Retinal pigment epithelial cell (primary cell): Measurements from ENCODE around the gene PTGR1.
A peak's percentile ranks its signal among the peaks of the same experiment; 100 is the strongest.
"Not testable (repeated sequence)": the region's sequence is repeated elsewhere in the genome, so short reads cannot be mapped to it uniquely, and the experiment has no call there.

Source experiments
- DNase-seq: peaks from one replicate; pipeline ENCODE4 v3.0.0-alpha.2; 2010; ENCODE audit warnings: low read depth
- H3K4me3 ChIP-seq: 2 replicates; pipeline ENCODE4 v1.5.1; 2011; ENCODE audit warnings: mild to moderate bottlenecking, low read length, control low read depth, moderate library complexity
- TF ChIP-seq, protein P1 (sequence below): conservative IDR thresholded peaks from 2 replicates; pipeline ENCODE4 v1.5.1; 2011; ENCODE audit warnings: low read depth, low read length, control low read depth, inconsistent platforms

The PTGR1 gene

DNA sequence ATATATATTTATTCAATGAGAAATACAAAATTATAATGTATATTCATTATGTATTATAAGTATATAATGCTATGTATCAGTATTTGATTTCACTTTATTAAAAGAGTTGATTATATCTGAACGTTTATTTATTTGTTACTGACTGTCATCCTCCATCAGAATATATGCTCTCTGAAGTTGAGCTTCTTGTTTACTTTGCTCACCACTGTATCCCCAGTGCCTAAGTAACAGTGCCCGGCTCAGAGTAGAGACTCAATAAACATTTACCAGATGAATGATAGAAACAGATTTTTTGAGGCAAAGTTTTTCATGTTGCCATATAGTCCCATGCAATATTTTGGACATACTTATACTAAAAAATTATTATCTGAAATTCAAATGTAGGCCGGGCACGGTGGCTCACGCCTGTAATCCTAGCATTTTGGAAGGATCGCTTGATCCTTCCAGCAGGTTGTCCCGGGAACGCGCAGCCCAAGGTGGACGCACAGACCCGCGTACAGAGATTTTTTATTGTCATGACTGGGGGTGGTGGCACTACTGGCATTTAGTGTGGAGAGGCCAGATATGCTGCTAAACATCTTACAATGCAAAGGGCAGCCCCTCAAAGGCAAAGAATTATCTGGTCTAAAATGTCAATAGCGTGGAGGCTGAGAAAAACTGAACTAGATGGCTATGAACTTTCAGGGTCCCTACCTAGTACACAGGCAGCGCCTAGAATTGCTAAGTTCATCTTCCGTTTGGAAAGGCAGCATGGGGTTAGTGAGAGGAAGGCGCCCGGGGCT is 30.9 kb upstream of the PTGR1 start:
- DNase-seq = no peak

DNA sequence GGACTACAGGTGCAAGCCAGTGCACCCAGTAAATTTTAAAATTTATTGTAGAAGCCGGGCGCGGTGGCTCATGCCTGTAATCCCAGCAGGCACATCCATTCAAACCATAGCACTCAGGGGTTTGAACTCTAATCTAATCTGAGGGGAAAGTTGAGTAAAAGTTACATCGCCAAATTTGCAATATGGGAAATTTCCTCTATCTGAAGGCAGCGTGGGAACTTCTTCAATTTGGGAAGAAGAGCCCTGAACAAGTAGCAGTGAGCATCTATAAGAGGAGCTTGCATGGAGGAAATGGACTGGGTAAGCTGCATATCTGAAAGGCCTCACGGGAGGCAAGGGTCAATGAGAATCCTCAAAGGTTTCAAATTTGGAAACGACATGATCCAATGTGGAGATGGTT is 29.0 kb upstream of the PTGR1 start:
- TF ChIP-seq, protein P1, sequence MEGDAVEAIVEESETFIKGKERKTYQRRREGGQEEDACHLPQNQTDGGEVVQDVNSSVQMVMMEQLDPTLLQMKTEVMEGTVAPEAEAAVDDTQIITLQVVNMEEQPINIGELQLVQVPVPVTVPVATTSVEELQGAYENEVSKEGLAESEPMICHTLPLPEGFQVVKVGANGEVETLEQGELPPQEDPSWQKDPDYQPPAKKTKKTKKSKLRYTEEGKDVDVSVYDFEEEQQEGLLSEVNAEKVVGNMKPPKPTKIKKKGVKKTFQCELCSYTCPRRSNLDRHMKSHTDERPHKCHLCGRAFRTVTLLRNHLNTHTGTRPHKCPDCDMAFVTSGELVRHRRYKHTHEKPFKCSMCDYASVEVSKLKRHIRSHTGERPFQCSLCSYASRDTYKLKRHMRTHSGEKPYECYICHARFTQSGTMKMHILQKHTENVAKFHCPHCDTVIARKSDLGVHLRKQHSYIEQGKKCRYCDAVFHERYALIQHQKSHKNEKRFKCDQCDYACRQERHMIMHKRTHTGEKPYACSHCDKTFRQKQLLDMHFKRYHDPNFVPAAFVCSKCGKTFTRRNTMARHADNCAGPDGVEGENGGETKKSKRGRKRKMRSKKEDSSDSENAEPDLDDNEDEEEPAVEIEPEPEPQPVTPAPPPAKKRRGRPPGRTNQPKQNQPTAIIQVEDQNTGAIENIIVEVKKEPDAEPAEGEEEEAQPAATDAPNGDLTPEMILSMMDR = no peak
- DNase-seq = no peak
- no peak overlapping the region for H3K4me3 ChIP-seq

More for the DNA sequence above, 30.9 kb upstream of the PTGR1 start:
- TF ChIP-seq, protein P1 = no peak
- H3K4me3 ChIP-seq = peak overlapping the region; percentile 65

DNA sequence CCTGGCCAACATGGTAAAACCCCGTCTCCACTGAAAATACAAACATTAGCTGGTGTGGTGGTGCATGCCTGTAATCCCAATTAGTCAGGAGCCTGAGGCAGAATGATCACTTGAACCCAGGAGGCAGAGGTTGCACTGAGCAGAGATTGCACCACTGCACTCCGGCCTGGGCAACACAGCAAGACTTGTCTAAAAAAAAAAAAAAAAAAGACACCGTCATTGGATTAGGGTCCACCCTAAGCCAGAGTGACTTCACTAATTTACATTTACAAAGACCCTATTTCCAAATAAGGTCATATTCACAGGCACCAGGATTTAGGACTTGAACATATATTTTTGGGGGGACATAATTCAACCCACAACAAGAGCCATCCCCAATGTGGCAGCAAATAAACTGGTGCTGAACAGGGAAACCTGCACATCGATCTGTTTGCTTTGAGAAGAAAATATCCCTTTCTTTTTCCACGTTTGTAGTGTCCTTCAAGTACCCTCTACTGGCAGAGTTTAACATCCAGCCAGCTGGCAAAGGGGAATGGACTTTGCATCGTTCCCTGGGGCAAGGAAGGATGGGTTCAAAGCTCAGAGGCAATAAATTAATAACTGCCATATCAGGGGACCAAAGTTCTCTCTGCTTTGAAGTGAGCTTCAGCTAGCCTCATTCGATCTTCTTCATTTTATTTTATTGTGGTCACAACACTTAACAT is 28.0 kb upstream of the PTGR1 start:
- TF ChIP-seq, protein P1 = no peak
- no peak for DNase-seq
- H3K4me3 ChIP-seq = no peak overlapping the region

DNA sequence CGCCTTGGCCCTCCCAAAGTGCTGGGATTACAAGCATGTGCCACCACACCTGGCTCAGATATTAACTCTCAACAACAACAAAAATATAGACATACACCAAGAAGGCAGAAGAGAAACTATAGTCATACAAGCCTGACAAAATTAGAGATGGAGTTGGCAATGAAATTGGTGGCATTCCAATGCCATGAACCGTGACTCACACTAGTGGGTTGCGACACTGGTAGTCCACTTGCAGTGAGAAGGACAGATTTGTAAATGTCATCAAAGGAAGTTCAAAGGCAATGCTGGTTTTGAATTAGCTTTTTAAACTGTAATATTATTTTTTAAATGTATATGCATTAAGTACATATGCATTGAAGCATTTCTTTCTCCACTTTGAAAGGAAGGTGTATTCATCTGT is 23.2 kb upstream of the PTGR1 start:
- H3K4me3 ChIP-seq = no peak overlapping the region
- no peak for DNase-seq
- TF ChIP-seq, protein P1 = no peak

DNA sequence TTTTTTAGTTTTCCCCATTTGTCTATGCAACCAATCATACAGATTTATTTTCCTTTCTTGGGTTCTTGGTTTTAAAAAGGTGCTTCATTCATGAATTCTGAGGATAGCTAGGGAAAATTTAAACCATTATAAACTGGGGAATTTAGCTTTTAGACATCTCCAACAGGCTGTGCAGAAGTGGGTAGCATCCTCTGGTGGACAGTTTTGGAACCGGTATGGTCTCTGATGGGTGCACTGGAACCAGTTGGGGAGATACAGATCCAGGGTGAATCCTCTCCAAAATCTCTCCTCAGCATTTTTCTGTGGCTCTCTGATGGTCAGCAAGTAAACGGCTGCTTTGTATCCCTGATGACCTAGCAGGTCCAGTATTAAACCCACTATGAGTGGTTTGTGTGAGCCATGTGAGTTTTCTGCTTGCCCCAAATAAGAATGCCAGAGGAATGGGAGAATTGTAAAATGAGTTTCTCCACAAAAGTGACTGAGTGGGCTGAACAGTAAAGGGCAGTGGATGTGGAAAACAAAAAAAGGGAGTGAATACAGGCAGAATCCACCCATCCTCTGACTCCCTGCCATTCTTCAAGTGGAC is 22.5 kb upstream of the PTGR1 start:
- TF ChIP-seq, protein P1 = peak; percentile 82
- DNase-seq = no peak
- no peak overlapping the region for H3K4me3 ChIP-seq

DNA sequence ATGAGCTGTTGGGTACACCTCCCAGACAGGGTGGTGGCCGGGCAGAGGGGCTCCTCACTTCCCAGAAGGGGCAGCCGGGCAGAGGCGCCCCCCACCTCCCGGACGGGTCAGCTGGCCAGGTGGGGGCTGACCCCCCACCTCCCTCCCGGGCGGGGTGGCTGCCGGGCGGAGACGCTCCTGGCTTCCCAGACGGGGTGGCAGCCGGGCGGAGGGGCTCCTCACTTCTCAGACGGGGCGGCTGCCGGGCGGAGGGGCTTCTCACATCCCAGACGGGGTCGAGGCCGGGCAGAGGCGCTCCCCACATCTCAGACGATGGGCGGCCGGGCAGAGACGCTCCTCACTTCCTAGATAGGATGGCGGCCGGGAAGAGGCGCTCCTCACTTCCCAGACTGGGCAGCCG is 17.9 kb upstream of the PTGR1 start:
- not testable (repeated sequence) for DNase-seq, H3K4me3 ChIP-seq

DNA sequence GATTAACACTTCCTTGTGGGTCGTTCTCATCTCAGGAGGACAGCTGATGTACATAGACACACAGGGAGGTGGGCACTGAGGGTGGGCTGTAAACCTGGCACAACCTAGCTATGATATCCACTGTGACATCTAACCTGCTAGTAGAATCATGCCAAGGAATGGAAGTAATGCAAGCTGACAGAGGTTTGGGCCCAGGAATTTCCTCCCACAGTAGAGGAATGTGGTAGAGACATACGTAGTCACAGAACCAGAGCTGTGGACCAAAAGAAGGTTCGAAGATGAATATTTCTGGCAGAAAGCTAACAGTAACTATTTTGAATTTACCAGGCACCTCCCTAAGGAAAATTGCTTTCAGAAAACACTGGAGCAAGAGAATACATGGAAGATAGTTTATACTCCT is 16.5 kb upstream of the PTGR1 start:
- TF ChIP-seq, protein P1 = no peak
- H3K4me3 ChIP-seq = no peak overlapping the region
- DNase-seq = no peak
